SU-DHL-6 (cell line): ENCODE results near the gene POC1A.

Experiments used
- H2AFZ ChIP-seq: fragments of 200-600 bp; sonication (generic); 2 replicates; pipeline ENCODE4 v1.6.1; 2014; ENCODE audit warnings: low read depth, mild to moderate bottlenecking, moderate library complexity, mixed read lengths, antibody characterized with exemption, low read length; ENCODE audit not compliant: severe bottlenecking
- H3F3A ChIP-seq: fragments of 200-600 bp; shearing (Covaris generic); 2 replicates; pipeline ENCODE4 v1.6.0; 2016; ENCODE audit warnings: antibody characterized with exemption, mild to moderate bottlenecking; ENCODE audit not compliant: insufficient read depth
- H3K27ac ChIP-seq: fragments of 200-600 bp; sonication (generic); 2 replicates; pipeline ENCODE4 v1.5.1; 2016; ENCODE audit warnings: low read depth, mild to moderate bottlenecking, low read length, moderate library complexity, mixed read lengths
- H3K27me3 ChIP-seq: fragments of 200-600 bp; sonication (generic), shearing (Covaris generic); 2 replicates; pipeline ENCODE4 v1.6.0; 2014; ENCODE audit warnings: mild to moderate bottlenecking, low read length
- H3K36me3 ChIP-seq: fragments of 200-600 bp; sonication (generic); 2 replicates; pipeline ENCODE4 v1.6.1; 2014; ENCODE audit warnings: mild to moderate bottlenecking, low read length, mixed read lengths
- H3K4me2 ChIP-seq: fragments of 300-600, 200-600 bp; shearing (Covaris generic), sonication (generic); 2 replicates; pipeline ENCODE4 v1.6.0; 2014; ENCODE audit warnings: low read length, low read depth, mild to moderate bottlenecking; ENCODE audit not compliant: poor library complexity, severe bottlenecking
- H3K4me3 ChIP-seq: fragments of 200-600 bp; sonication (generic); 2 replicates; pipeline ENCODE4 v1.5.1; 2014; ENCODE audit warnings: antibody characterized with exemption, low read length, mild to moderate bottlenecking, mixed read lengths; ENCODE audit not compliant: insufficient read depth, poor library complexity, severe bottlenecking
- H3K79me2 ChIP-seq: fragments of 200-600 bp; sonication (generic); 2 replicates; pipeline ENCODE4 v1.6.1; 2014; ENCODE audit warnings: mild to moderate bottlenecking, low read length, moderate library complexity; ENCODE audit not compliant: insufficient read depth
- H3K9ac ChIP-seq: fragments of 200-600 bp; sonication (generic); 2 replicates; pipeline ENCODE4 v1.7.0; 2014; ENCODE audit warnings: mild to moderate bottlenecking, low read length
- H3K9me2 ChIP-seq: fragments of 200-600 bp; sonication (generic); replicated peaks from 2 replicates; pipeline ENCODE4 v1.6.1; 2014; ENCODE audit warnings: low read length; ENCODE audit not compliant: insufficient read depth
- H3K9me3 ChIP-seq: fragments of 200-600 bp; sonication (generic); 2 replicates; pipeline ENCODE4 v1.6.1; 2014; ENCODE audit warnings: low read length, mixed read lengths; ENCODE audit not compliant: insufficient read depth
- H4K20me1 ChIP-seq: fragments of 200-600 bp; sonication (generic); 2 replicates; pipeline ENCODE4 v1.6.1; 2014; ENCODE audit warnings: low read depth, mild to moderate bottlenecking, antibody characterized with exemption, low read length, moderate library complexity, mixed read lengths
- CTCF ChIP-seq: fragments of 200-600 bp; sonication (generic); IDR thresholded peaks from one replicate; pipeline ENCODE4 v1.5.1; 2017; ENCODE audit warnings: antibody characterized with exemption, mild to moderate bottlenecking, low read length, moderate library complexity; ENCODE audit not compliant: insufficient read depth, poor library complexity, severe bottlenecking
- EZH2phosphoT487 ChIP-seq: fragments of 200-600 bp; sonication (generic), shearing (Covaris generic); conservative IDR thresholded peaks from 2 replicates; pipeline ENCODE4 v1.6.1; 2018; ENCODE audit warnings: mild to moderate bottlenecking, antibody characterized with exemption, low read length, moderate library complexity, mixed read lengths

POC1A gene

GRCh38 chr3:52040600-52040999, 113.6 kb downstream of the POC1A start:
- Histone ChIP-seq H3F3A (no peaks in the 10 kb centered on the region), H3K79me2 (no peaks in the 10 kb centered on the region), H3K27me3 (no peaks in the 10 kb centered on the region), H3K27ac (no peak overlapping the region), H3K9me2 (no peaks in the 10 kb centered on the region), H3K4me2 (no peak overlapping the region), H3K36me3 (no peaks in the 10 kb centered on the region), H3K9me3 (no peaks in the 10 kb centered on the region), H3K9ac (no peak overlapping the region), H4K20me1 (no peaks in the 10 kb centered on the region), H3K4me3 (no peak overlapping the region), H2AFZ (no peak overlapping the region)
- TF ChIP-seq EZH2phosphoT487 (no peak), CTCF (no peak)

GRCh38 chr3:52039846-52040245, 114.4 kb downstream of the POC1A start:
- H3K27me3 ChIP-seq, result no peaks in the 10 kb centered on the region
- no peak for TF ChIP-seq CTCF
- TF ChIP-seq EZH2phosphoT487, result no peak
- H3K9ac ChIP-seq, result no peak overlapping the region
- H3F3A ChIP-seq, result no peaks in the 10 kb centered on the region
- H3K9me3 ChIP-seq, result no peaks in the 10 kb centered on the region
- no peaks in the 10 kb centered on the region for H3K36me3 ChIP-seq
- no peak overlapping the region for H3K4me2 ChIP-seq
- H3K4me3 ChIP-seq, result no peak overlapping the region
- H3K27ac ChIP-seq, result no peak overlapping the region
- no peaks in the 10 kb centered on the region for H3K9me2 ChIP-seq
- no peak overlapping the region for H2AFZ ChIP-seq
- no peaks in the 10 kb centered on the region for H3K79me2 ChIP-seq
- H4K20me1 ChIP-seq, result no peaks in the 10 kb centered on the region

- H3K27ac ChIP-seq, result no peak overlapping the region
These were observed 114.8 kb downstream of the POC1A start for GRCh38 chr3:52039426-52039825.

More at GRCh38 chr3:52039426-52039825, 114.8 kb downstream of the POC1A start:
- no peaks in the 10 kb centered on the region for H3K79me2 ChIP-seq
- H4K20me1 ChIP-seq, result no peaks in the 10 kb centered on the region
- H3K9me3 ChIP-seq, result no peaks in the 10 kb centered on the region
- H2AFZ ChIP-seq, result no peak overlapping the region
- no peaks in the 10 kb centered on the region for H3K9me2 ChIP-seq
- H3K36me3 ChIP-seq, result no peaks in the 10 kb centered on the region
- no peak for TF ChIP-seq CTCF
- no peak for TF ChIP-seq EZH2phosphoT487
- H3K9ac ChIP-seq, result no peak overlapping the region
- H3K27me3 ChIP-seq, result no peaks in the 10 kb centered on the region
- H3K4me2 ChIP-seq, result no peak overlapping the region
- no peaks in the 10 kb centered on the region for H3F3A ChIP-seq
- no peak overlapping the region for H3K4me3 ChIP-seq
